ENCODE measurements around the gene DENND5A.

Gene DENND5A

DNA sequence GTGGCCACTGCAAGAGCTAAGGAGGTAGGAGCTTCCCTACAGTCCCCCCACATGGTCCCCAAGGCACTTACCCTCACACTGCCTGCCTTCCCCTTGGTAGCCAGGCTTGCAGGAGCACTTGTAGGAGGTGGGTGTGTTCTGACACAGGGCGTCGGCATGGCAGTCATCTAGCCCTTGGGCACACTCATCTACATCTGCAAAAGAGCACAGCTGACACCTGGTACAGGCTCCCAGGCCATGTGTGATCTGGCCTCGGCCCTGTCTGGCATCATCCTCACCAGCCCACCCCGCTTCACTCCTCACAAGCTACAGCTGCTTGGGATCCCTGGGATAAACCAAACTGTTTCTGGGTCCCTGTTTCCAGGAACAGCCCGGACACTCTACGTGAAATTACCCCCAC, 175.5 kb downstream of the DENND5A start:
- no peaks in the 10 kb centered on the region for H3K9me3 ChIP-seq
- no peaks in the 10 kb centered on the region for H3K36me3 ChIP-seq
- H3K27me3 ChIP-seq = peaks cover 82% of the 10 kb centered on the region
- no peak overlapping the region for H3K4me3 ChIP-seq (ENCODE audit: low read depth in 1 of 2, low read length in 1 of 2)
- H3K27ac ChIP-seq = no peak overlapping the region
- TF ChIP-seq, protein P1, sequence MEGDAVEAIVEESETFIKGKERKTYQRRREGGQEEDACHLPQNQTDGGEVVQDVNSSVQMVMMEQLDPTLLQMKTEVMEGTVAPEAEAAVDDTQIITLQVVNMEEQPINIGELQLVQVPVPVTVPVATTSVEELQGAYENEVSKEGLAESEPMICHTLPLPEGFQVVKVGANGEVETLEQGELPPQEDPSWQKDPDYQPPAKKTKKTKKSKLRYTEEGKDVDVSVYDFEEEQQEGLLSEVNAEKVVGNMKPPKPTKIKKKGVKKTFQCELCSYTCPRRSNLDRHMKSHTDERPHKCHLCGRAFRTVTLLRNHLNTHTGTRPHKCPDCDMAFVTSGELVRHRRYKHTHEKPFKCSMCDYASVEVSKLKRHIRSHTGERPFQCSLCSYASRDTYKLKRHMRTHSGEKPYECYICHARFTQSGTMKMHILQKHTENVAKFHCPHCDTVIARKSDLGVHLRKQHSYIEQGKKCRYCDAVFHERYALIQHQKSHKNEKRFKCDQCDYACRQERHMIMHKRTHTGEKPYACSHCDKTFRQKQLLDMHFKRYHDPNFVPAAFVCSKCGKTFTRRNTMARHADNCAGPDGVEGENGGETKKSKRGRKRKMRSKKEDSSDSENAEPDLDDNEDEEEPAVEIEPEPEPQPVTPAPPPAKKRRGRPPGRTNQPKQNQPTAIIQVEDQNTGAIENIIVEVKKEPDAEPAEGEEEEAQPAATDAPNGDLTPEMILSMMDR (IDR thresholded peaks at IDR 0.05) = no peak
- peaks cover 0 to 5% of the 10 kb centered on the region in 2 experiments for H3K4me1 ChIP-seq (ENCODE audit: control insufficient read depth in 1 of 2, insufficient read depth in 1 of 2, low read depth in 1 of 2, low read length in 1 of 2)

DNA sequence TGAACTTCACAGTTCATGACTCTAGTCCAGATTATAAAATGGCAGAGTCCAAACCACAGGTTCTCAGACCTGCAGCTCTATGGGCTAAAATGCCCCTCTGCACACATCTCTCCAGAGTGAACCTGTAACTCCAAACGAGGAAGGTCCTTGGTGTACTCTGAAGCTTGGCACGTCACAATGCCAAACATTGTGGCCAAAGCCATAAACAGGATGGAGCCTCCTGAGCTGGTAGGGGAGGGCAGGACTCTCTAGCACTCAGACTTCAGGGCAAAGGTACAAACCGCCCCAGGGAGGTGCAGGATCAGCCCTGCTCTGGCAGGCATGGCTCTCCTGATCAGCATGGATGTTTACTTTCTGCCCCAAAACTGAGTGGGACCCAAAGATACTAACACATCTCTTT, 176.1 kb downstream of the DENND5A start:
- TF ChIP-seq, protein P1 (IDR thresholded peaks at IDR 0.05) = no peak
- Histone ChIP-seq H3K9me3 (no peaks in the 10 kb centered on the region), H3K4me3 (ENCODE audit: low read depth in 1 of 2, low read length in 1 of 2) (no peak overlapping the region), H3K36me3 (no peaks in the 10 kb centered on the region), H3K27ac (no peak overlapping the region), H3K27me3 (peaks cover 81% of the 10 kb centered on the region), H3K4me1 (ENCODE audit: control insufficient read depth in 1 of 2, insufficient read depth in 1 of 2, low read depth in 1 of 2, low read length in 1 of 2) (peaks cover 0 to 5% of the 10 kb centered on the region in 2 experiments)
